Activated naive CD8-positive, alpha-beta T cell treated with anti-CD3 and anti-CD28 coated beads for 36 hours (primary cell): Measurements from ENCODE around the gene ZNF79. TPM values are rescaled to one million over a fixed set of nuclear protein-coding genes. Genes with fewer than 3 reads are reported as not detected.

Experiments used
- DNase-seq: peaks from one replicate; pipeline ENCODE4 v3.0.0; 2021
- H3K27ac Mint-ChIP-seq: one replicate; pipeline ENCODE4 v1.8.0; 2022; ENCODE audit warnings: mild to moderate bottlenecking, moderate library complexity, mixed read lengths
- H3K27me3 Mint-ChIP-seq: one replicate; pipeline ENCODE4 v1.8.0; 2022; ENCODE audit warnings: mild to moderate bottlenecking, mixed read lengths
- H3K36me3 Mint-ChIP-seq: one replicate; pipeline ENCODE4 v1.8.0; 2021; ENCODE audit warnings: mild to moderate bottlenecking, mixed read lengths
- H3K4me1 Mint-ChIP-seq: one replicate; pipeline ENCODE4 v1.8.0; 2021; ENCODE audit warnings: mixed read lengths
- H3K4me3 Mint-ChIP-seq: one replicate; pipeline ENCODE4 v1.8.0; 2022; ENCODE audit warnings: mild to moderate bottlenecking, moderate library complexity, mixed read lengths
- H3K9me3 Mint-ChIP-seq: one replicate; pipeline ENCODE4 v1.8.0; 2022; ENCODE audit warnings: mixed read lengths
- total RNA-seq, 2 experiments: library from RNA; stranded (reverse); gene quantifications; one replicate each; pipeline ENCODE4 v1.2.3, GENCODE V29; 2021

The ZNF79 gene
- total RNA-seq, 2 experiments from 2014 or later, result 7.7 to 8.6 TPM

DNA sequence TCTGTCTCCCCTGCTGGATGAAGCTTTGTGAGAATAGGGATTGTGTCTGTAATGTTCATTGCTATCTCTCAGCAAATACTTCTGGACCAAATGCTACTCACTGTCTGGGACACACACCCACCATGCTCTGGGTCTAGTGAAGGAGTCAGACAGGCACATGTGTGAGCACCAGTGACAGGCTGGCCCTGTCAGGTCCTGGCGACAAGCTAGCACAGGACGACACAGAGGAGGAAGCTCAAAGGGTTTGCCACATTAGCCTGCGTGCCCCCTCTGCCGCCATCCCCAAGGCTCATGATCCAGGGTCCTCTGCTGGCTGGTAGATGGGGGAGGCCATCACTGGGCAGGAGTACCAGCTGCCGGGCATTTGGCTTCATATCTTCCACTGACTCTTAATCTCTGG lies 50.4 kb downstream of the ZNF79 start:
- Mint-ChIP-seq H3K27me3 (no peaks in the 10 kb centered on the region), H3K36me3 (peaks cover 18% of the 10 kb centered on the region), H3K9me3 (no peaks in the 10 kb centered on the region), H3K4me1 (no peaks in the 10 kb centered on the region), H3K4me3 (no peak overlapping the region), H3K27ac (no peak overlapping the region)
- no peak for DNase-seq

DNA sequence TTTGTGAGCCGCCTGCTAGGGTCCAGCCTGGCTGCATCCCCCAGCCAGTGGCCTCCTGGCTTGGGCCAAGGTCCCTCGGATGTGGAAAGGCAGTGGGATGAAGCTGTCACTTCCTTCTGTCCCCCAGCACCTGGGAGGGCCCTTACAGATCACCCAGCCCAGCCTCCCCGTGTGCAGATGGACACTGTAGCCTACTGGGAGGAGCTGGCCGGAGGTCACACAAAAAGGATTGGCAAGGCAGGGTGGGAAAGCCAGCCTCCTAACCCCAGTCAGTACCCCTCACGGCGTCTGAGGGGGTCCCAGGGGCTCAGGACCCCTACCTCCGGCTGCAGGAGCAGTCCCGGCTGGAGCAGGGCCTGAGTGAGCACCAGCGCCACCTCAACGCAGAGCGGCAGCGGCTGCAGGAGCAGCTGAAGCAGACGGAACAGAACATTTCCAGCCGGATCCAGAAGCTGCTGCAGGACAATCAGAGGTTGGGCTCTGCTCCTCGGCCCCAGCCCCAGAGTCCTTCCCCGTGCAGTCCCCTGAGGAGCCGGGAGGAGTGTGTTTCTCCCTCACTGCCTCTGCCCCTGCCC lies 55.4 kb downstream of the ZNF79 start:
- Mint-ChIP-seq H3K27me3 (no peaks in the 10 kb centered on the region), H3K9me3 (no peaks in the 10 kb centered on the region), H3K4me3 (no peak overlapping the region), H3K27ac (no peak overlapping the region), H3K4me1 (no peaks in the 10 kb centered on the region), H3K36me3 (peaks cover 19% of the 10 kb centered on the region)
- no peak for DNase-seq

DNA sequence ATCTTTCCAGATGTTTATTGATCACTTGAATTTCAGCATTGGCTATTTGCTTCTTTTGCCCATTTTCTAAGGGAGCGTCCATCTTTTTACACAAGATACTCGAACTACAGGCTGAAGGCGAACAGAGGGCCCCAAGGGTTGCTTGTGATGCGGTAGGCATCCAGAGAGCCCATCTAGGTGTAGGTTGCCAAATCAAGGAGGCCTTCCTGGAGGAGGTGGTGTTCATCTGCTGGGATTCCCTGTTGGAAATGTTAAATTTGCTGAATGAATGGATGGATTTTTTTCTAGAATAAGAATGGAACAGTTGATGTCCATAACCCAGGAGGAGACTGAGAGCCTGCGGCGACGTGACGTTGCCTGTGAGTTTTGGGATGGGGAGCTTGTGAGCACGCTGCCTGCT lies 58.5 kb downstream of the ZNF79 start:
- H3K36me3 Mint-ChIP-seq, result peaks cover 19% of the 10 kb centered on the region
- H3K27ac Mint-ChIP-seq, result no peak overlapping the region

DNA sequence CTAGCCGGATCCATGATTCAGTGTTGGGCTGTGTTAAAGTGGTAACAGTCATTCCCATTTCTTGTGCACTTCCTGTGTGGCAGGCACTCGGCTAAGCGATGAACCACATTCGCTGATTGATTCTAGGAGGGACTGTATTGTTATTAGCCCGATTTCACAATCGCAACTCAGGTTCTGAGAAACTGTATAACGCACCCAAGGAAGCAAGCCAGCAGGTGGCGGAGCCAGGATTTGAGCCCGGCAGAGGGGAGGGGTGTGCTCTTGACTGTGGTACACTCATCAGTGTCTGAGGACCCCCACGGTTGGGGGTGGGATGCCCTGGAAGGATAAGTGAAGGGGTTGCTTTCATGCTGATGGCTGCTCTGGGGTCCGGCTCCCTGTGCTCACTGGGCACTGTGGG lies 61.8 kb downstream of the ZNF79 start:
- no peak for DNase-seq
- H3K36me3 Mint-ChIP-seq, result peaks cover 11% of the 10 kb centered on the region
- H3K27me3 Mint-ChIP-seq, result no peaks in the 10 kb centered on the region
- no peak overlapping the region for H3K4me3 Mint-ChIP-seq
- no peaks in the 10 kb centered on the region for H3K4me1 Mint-ChIP-seq
- H3K27ac Mint-ChIP-seq, result no peak overlapping the region
- no peaks in the 10 kb centered on the region for H3K9me3 Mint-ChIP-seq

More for the DNA sequence above, 58.5 kb downstream of the ZNF79 start:
- H3K4me1 Mint-ChIP-seq, result no peaks in the 10 kb centered on the region
- no peaks in the 10 kb centered on the region for H3K9me3 Mint-ChIP-seq
- H3K4me3 Mint-ChIP-seq, result no peak overlapping the region
- H3K27me3 Mint-ChIP-seq, result no peaks in the 10 kb centered on the region
- DNase-seq, result no peak

DNA sequence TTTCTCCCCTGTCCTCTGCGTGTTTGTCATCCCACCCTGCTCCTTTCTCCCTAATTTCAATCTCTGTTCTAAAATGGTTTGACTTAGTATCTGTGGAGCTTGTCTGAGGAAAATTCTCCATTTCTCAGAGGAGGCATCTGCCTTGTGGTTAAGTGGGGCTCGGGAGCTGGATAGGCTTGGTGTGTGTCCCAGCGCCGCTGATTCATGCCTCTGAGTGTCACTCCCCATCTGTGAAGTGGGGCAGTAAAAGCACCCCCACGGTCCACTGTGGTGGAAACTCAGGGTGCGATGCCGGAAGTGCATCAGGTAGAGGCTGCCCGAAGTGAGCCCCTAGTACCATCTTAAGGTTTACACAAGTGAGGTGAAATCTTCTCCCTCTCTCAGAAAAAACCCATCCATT lies 64.8 kb downstream of the ZNF79 start:
- Mint-ChIP-seq H3K9me3 (no peaks in the 10 kb centered on the region), H3K4me1 (no peaks in the 10 kb centered on the region), H3K36me3 (peaks cover 6% of the 10 kb centered on the region), H3K27me3 (no peaks in the 10 kb centered on the region), H3K4me3 (no peak overlapping the region), H3K27ac (no peak overlapping the region)
- no peak for DNase-seq

DNA sequence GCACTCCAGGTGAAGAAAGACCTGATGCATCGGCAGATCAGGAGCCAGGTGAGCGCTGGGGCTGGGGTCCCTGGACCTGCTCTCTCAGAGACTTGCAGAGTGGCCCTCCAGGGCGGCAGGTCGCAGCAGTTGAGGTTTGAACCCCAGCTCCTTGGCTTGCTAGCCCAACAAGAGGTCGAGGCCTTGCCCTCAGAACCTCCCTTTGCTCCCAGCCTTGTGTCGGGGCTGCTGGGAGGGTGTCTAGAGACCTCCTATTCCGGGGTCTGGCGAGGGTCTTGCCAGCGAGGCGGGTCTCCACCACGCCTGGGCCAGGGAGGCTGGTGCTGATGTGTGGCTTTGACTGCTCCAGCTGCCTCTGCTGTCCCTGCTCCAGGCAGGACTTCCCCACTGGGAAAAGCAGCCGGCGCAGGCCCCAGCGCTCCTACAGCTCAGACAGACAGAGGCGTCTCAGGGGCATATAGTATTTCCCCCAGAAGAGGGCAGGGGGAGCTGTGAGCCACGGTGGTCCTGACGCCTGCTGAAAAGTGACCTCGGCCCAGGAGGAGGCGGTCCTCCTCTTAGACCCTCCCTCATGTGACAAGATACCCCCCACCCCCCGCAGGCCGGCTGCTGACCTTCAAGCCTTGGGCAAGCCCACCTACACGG lies 65.4 kb downstream of the ZNF79 start:
- DNase-seq, result no peak
- H3K36me3 Mint-ChIP-seq, result no peaks in the 10 kb centered on the region
- H3K27ac Mint-ChIP-seq, result no peak overlapping the region
- no peaks in the 10 kb centered on the region for H3K4me1 Mint-ChIP-seq
- no peaks in the 10 kb centered on the region for H3K27me3 Mint-ChIP-seq
- H3K4me3 Mint-ChIP-seq, result no peak overlapping the region
- H3K9me3 Mint-ChIP-seq, result no peaks in the 10 kb centered on the region

DNA sequence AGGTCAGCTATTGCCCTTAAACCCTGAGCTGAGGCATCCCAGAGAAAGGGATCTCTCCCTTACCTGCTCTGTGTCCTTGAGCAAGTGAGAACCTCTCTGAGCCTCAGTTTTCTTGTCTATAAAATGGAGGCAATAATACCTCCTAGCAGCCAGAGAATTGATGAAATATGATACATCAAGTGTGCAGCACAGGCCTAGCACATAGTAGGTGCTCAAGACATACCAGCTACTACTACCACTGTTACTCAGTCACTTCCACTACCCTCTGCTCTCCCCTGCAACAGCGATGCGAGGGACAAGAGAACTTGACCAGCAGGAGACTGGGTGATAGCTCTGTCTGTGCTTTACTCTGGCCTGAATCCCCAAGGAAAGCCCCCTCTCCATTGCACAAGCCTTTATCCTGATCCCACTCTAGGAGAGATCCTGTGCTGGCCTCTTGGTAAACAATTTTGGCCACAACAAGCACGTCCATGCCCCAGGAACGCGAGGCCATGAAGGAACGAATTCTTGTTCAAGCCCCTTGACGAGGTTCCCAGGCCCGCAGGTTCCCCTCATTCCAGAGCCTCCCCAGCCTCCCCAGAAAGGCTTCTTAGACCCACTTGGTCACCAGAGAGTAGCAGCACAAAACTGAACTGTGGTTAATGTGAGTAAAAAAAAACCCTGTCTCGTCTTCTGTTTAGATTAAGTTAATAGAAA lies 66.5 kb downstream of the ZNF79 start:
- no peaks in the 10 kb centered on the region for H3K9me3 Mint-ChIP-seq
- no peaks in the 10 kb centered on the region for H3K4me1 Mint-ChIP-seq
- H3K27ac Mint-ChIP-seq, result no peak overlapping the region

DNA sequence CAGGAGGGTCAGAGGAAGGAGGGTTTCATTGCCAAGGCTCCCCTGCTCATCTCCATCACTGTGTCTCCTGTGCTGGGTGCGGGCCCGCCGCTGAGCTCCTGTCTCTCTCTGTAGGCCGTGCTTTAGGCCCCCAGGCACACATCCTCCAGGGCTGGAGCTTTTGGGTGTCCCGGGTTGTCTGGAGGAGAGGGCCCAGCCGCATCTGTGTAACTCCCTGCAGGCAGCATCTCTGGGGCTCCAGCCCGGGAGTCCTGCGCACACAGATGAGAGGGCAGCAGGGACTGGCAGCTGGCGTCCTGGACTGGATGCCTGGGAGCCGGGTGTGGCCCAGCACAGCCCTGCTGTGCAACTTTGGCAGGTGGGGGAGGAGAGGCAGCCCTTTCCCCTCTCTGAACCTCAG lies 67.3 kb downstream of the ZNF79 start:
- Mint-ChIP-seq H3K27ac (no peak overlapping the region), H3K27me3 (no peaks in the 10 kb centered on the region), H3K9me3 (no peaks in the 10 kb centered on the region), H3K36me3 (peaks cover 2% of the 10 kb centered on the region), H3K4me3 (no peak overlapping the region), H3K4me1 (no peaks in the 10 kb centered on the region)
- no peak for DNase-seq

More for the DNA sequence above, 66.5 kb downstream of the ZNF79 start:
- DNase-seq, result no peak
- Mint-ChIP-seq H3K27me3 (no peaks in the 10 kb centered on the region), H3K36me3 (no peaks in the 10 kb centered on the region), H3K4me3 (no peak overlapping the region)

DNA sequence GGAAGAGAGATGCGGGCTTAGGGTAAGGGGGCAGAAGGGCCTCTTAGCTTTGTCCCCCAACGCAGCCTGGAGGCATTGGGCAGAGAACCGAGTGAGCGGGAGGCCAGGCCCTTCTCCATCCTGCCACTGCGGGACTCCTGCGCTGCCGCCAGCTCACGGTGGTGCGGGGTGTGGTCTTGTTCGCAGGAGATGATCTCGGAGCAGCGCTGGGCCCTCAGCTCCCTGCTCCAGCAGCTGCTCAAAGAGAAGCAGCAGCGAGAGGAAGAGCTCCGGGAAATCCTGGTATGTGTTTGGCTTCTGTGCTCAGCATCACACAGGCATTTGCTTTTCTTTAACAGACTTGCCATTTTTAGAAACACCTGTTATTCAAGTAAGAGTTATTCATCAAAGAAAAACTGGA lies 68.4 kb downstream of the ZNF79 start:
- H3K4me1 Mint-ChIP-seq, result no peaks in the 10 kb centered on the region
- H3K27ac Mint-ChIP-seq, result no peak overlapping the region
- no peak for DNase-seq

DNA sequence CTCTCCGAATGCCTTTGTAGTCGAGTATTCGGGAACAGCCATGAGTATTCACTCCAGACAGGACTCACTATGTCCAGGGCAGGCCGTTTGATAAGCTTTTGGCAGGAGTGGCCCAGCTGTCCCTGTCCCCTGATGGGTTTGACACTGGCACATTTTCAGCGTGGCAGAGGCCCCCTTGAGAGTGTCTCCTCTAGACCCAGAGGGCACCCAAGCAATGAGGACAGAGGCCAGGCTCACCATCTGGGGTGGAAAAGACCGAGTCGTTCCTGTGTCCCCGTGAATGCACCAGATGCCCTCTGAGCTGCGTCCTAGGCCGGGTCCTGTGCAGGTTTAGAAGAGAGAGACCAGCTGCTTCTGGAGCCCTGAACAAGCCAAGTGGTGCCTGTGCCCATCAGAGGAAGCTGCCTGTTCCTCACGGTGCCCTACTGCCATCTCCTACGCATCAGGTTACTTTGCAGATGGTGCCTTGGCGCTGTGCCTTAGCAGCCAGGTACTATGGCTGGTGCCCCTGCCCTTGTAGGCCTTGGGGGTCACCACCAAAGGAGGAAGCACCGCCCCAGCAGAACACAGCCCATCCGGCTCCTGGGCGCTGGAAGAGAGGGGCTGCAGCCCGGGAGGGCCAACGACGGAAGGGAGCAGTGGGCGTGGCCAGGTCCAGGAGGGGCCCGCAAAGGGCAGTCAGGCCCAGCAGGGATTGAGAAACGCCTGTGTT lies 69.6 kb downstream of the ZNF79 start:
- no peak for DNase-seq
- Mint-ChIP-seq H3K9me3 (no peaks in the 10 kb centered on the region), H3K4me1 (no peaks in the 10 kb centered on the region), H3K27ac (no peak overlapping the region), H3K36me3 (peaks cover 2% of the 10 kb centered on the region), H3K4me3 (no peak overlapping the region), H3K27me3 (no peaks in the 10 kb centered on the region)

More for the DNA sequence above, 68.4 kb downstream of the ZNF79 start:
- no peaks in the 10 kb centered on the region for H3K27me3 Mint-ChIP-seq
- no peak overlapping the region for H3K4me3 Mint-ChIP-seq
- peaks cover 2% of the 10 kb centered on the region for H3K36me3 Mint-ChIP-seq
- no peaks in the 10 kb centered on the region for H3K9me3 Mint-ChIP-seq

DNA sequence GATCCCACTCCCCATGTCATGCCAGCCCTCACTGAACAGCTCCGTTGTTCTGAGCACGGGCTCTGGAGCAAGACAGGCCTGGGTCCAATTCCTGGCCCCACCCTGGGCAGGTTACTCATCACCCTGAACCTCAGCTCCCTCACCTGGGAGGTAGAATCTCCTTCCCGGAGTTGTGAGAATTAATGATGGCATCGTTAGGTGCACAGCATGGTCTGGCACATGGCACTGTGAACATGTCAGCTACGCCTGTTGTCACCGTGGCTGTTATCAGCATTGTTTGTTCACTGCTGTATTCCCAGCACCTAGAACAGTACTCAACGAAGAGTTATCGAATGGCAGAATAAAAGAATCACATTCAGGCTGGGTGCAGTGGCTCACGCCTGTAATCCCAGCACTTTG lies 70.1 kb downstream of the ZNF79 start:
- Mint-ChIP-seq H3K36me3 (peaks cover 2% of the 10 kb centered on the region), H3K4me3 (no peak overlapping the region), H3K27ac (no peak overlapping the region), H3K27me3 (no peaks in the 10 kb centered on the region), H3K4me1 (no peaks in the 10 kb centered on the region), H3K9me3 (no peaks in the 10 kb centered on the region)
- no peak for DNase-seq

Other genes with a start within 250 kb of the ZNF79 start
- gene GARNL3, start 159.6 kb upstream of the ZNF79 start, total RNA-seq, result 1 to 10 TPM; 2.0 TPM
- 1 to 10 TPM; 1.0 to 1.9 TPM for gene SLC2A8, start 27.2 kb upstream of the ZNF79 start, total RNA-seq
- 1,000 to 10,000 TPM; 2,007 to 2,108 TPM for gene RPL12, start 27.0 kb downstream of the ZNF79 start, total RNA-seq
- 10 to 100 TPM; 17.7 to 20.7 TPM for gene LRSAM1, start 27.1 kb downstream of the ZNF79 start, total RNA-seq
- 10 to 100 TPM; 18.8 to 19.9 TPM for gene STXBP1, start 187.9 kb downstream of the ZNF79 start, total RNA-seq